KOPT-K1 (cell line): Measurements from ENCODE around the gene CDRT4.

Experiments used
- H3K27ac ChIP-seq: fragments of 200-600 bp; sonication (generic); 2 replicates; pipeline ENCODE4 v1.5.1; 2016; ENCODE audit warnings: antibody characterized with exemption, mild to moderate bottlenecking, low read depth, low read length; ENCODE audit not compliant: poor library complexity, severe bottlenecking
- H3K36me3 ChIP-seq: fragments of 200-600 bp; sonication (generic); 2 replicates; pipeline ENCODE4 v1.5.1; 2017; ENCODE audit warnings: antibody characterized with exemption, mild to moderate bottlenecking, low read length, moderate library complexity; ENCODE audit not compliant: insufficient read depth
- H3K9me3 ChIP-seq: fragments of 200-600 bp; sonication (generic); 2 replicates; pipeline ENCODE4 v1.5.1; 2017; ENCODE audit warnings: antibody characterized with exemption, low read length, mild to moderate bottlenecking; ENCODE audit not compliant: insufficient read depth, poor library complexity, severe bottlenecking

CDRT4 gene

DNA sequence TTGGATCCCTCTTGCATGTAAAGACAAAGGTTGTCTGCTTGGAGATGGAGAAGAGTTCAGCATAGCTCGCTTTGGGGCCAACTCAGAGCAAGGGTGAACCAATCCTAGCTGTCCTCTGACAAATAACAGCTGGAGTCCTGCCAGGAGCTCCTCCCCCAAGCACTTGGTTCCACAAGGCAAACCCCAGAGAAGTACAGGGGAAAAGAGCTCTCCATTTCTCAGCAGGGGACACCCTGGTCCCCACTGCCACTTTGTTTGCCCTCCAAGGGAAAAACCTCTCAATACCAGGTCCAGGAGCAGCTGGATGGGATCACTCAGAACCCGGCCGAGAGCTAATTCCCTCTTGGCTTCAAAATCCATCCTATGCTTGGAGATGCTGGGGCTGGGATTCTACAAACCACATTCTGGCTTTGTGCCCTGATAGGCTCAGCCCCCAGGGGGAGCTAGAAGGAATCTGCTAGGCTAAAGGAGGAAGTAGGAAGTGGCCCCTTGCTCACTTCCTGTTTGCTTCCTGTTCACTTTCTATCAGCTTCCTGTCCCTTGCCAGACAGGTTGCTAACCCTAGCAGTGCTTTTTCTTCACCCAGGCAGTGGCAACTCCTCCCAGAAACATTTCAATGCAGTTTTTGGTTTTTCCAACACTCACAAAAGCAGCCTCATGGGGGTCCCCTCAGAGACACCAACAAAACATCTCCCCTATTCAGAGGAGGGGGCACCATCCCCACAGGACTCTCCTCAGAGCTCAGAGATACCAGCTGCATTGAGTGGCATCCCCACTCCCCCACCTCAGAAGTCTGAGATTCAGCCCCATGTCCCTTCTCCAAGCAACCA lies 30.7 kb downstream of the CDRT4 start:
- Histone ChIP-seq H3K9me3 (peaks cover 5% of the 10 kb centered on the region), H3K27ac (peak overlapping the region; percentile 1), H3K36me3 (peaks cover 14% of the 10 kb centered on the region)

DNA sequence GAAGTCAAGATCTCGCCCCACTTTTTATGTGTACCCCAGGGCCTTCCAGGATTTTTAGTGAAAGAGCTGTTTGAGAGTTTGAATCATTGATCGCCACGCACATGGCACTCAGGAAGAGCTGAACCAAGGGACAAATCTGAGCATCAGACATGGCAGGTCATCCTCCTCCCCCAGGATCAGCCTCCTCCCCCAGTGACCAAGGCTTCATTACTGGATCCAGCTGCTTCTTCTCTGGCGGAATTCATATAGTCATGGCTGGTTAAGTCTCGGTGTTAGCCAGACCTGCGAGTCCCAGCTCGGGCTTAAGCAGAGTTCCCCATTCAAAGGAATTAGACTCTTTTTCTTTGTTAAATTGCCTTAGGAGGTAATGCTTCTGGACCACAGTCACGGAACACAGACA lies 32.5 kb downstream of the CDRT4 start:
- peaks cover 5% of the 10 kb centered on the region for H3K9me3 ChIP-seq
- no peak overlapping the region for H3K27ac ChIP-seq
- H3K36me3 ChIP-seq, result peaks cover 14% of the 10 kb centered on the region

DNA sequence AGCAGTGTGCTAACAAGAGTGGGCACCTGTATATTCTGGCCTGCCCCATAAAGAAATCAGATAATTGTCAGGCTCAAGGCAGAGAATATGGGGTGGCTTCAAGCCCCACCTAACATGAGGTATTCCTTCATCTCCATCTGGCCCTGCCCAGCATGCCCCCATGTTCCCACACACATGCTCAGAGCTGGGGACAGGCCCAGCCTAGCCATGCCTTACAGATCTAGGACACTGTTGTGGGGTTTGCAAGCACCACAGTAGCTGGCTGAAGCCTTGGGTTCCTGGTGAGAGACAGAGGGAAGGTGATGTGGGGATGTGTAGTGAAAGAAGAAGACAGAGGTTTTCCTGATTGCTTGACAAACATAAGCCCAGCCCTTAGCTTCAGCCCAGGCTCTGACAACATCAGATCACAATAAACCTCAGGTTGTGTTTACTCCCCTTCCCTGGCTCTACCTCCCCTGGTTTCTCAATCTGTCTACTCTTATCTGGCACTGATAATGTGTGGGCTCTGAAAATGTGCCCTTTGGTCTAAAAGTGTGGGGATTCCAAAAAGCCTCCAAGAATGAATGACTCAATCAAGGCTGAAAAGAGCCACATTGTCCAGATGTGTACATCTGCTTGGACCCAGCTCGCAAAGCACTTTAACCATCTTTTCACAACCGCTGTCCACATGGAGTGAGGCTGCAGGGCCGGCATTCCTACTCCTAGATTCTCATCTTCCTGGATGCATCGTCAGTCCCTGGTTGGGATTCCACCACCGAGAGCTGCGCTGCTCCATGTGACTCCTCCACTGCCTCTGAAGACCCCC lies 34.4 kb downstream of the CDRT4 start:
- H3K36me3 ChIP-seq, result peaks cover 12% of the 10 kb centered on the region
- peaks cover 5% of the 10 kb centered on the region for H3K9me3 ChIP-seq
- no peak overlapping the region for H3K27ac ChIP-seq

DNA sequence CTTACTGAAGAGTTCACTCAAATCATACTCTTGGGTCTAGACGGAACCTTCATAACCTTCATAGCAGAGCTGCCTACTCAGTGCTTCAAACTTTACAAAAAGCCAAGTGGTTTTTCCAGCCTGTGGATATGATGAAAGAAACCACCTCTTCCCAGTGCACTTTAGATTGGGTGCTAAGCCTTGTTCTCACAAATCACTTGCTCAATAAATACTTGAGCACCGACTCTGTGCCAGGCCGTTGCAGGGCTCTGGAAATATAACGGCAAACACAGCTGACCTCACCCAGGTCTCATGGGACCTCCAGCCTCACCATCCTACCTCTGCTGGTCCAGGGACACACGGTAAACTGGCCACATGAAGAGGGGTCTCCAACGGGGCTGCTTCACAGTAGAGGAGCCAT lies 35.7 kb downstream of the CDRT4 start:
- Histone ChIP-seq H3K27ac (no peak overlapping the region), H3K9me3 (peaks cover 4% of the 10 kb centered on the region), H3K36me3 (no peaks in the 10 kb centered on the region)

- Histone ChIP-seq H3K9me3 (no peaks in the 10 kb centered on the region), H3K36me3 (no peaks in the 10 kb centered on the region), H3K27ac (no peak overlapping the region)
Observed at GRCh38 chr17:15431196-15431595, 36.2 kb downstream of the CDRT4 start.

DNA sequence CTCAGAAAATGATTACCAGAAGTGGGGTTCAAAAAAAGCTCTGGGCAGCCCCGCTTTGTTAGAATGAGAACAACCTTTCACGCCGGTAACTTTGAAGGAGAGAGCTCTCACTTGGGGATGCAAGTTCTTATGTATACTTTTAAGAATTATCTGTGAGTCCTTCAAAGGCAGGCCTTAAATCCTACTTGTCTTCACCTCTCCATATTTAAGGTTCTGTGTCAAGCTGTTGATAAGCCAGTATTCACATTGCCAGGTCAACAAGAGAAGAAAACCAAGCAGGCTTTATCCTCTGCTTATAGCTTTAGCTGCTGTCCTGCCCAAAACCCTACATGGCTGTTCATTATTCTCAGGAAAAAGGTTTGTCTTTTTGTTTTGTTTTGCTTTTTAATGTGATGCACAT lies 42.9 kb downstream of the CDRT4 start:
- no peaks in the 10 kb centered on the region for H3K36me3 ChIP-seq
- H3K27ac ChIP-seq, result no peak overlapping the region
- no peaks in the 10 kb centered on the region for H3K9me3 ChIP-seq

- no peak overlapping the region for H3K27ac ChIP-seq
- no peaks in the 10 kb centered on the region for H3K36me3 ChIP-seq
- no peaks in the 10 kb centered on the region for H3K9me3 ChIP-seq
Observed at GRCh38 chr17:15422392-15422965, 44.9 kb downstream of the CDRT4 start.

DNA sequence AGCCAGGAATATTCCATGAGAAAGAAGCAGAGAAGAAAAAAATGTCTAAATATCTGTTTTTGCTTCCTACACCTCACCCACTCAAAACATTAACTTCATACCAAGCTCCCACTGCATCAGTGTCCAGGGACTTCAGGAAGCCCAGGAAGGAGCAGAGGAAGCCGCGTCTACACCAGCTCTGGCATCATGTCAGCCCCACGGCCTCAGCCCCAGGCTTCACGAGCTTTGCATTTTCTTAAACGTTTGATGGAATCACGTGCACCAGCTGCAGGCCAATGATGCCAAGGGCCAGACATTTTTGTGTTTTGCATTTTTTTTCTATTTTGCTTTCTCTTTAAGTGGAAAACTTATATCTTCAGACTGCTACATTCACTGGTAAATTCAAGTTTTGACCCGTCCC lies 48.6 kb downstream of the CDRT4 start:
- Histone ChIP-seq H3K36me3 (no peaks in the 10 kb centered on the region), H3K9me3 (no peaks in the 10 kb centered on the region), H3K27ac (no peak overlapping the region)

DNA sequence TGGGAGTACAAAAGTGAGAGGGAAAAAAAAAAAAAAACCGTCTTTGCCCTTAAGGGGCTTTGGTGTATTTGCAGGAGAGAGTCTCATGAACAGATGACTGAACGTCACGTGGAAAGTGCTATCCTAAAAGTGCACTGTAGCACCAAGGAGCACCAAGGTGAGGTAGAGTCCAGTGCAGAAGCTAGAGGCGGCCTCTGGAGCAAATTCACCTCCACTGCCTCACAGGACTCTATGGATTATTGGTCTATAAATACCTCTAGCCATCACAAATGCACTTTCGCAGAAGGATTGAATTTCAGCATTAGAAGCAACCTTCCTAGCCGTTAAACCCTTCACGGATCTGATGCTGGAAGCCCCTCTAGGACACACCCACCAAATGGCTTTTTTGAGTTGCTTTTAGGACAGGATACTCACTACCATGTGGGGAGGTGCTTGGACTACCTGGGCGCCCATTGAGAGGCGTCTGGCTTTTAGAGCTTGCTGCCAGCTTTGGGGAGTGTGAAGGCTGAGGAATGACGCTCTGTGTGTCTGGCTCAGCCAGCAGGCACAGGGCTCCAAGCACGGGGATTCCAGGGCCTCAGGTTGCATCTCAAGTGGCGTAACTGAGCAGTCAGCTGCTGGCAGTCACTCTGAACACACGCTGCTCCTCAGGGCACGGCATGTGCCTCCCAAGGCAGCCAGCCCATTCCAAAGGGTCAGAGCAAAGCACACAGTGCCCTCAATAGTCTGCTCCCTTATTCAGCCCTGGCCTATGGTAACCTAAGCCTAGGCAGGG lies 52.7 kb downstream of the CDRT4 start:
- H3K9me3 ChIP-seq, result no peaks in the 10 kb centered on the region
- no peaks in the 10 kb centered on the region for H3K36me3 ChIP-seq

GRCh38 chr17:15413101-15413771 lies 54.2 kb downstream of the CDRT4 start:
- H3K36me3 ChIP-seq, result no peaks in the 10 kb centered on the region
- H3K9me3 ChIP-seq, result no peaks in the 10 kb centered on the region
- no peak overlapping the region for H3K27ac ChIP-seq

More for the DNA sequence above, 52.7 kb downstream of the CDRT4 start:
- no peak overlapping the region for H3K27ac ChIP-seq

DNA sequence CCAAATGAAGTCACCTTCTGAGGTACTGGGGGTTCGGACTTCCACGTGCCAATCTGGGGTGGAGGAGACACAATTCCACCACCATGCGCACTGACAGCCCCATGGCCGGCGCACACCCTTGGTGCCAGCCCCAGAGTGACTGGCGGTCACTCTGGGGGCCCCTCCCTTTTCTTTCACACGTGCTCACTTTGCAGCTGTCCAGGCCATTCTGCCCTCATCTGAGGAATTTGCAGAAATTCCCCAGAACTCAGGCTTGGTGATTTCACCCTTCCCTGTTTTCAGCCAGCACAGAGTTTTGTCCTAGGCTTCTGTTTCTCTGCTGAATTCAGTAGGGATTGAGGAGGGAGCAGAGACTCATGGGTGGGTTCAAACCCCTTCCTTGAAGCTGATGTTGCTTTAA lies 54.8 kb downstream of the CDRT4 start:
- Histone ChIP-seq H3K36me3 (no peaks in the 10 kb centered on the region), H3K9me3 (no peaks in the 10 kb centered on the region), H3K27ac (no peak overlapping the region)

GRCh38 chr17:15411384-15412198 lies 55.8 kb downstream of the CDRT4 start:
- Histone ChIP-seq H3K27ac (no peak overlapping the region), H3K9me3 (no peaks in the 10 kb centered on the region), H3K36me3 (no peaks in the 10 kb centered on the region)

- no peak overlapping the region for H3K27ac ChIP-seq
- H3K9me3 ChIP-seq, result no peaks in the 10 kb centered on the region
- no peaks in the 10 kb centered on the region for H3K36me3 ChIP-seq
Observed at GRCh38 chr17:15409721-15410250, 57.6 kb downstream of the CDRT4 start.
